Caco-2 (cell line): ENCODE data around the gene ALK. TPM values are rescaled to one million over a fixed set of nuclear protein-coding genes. Genes with fewer than 3 reads are reported as not detected.

ENCODE experiments used
- BruUV-seq: library from RNA; stranded (reverse); fragments of 400-500 nt; replicated peaks from 2 replicates; lab custom pipeline; 2021; lab: Mats Ljungman, UMichigan
- CTCF ChIA-PET: fragments of 300-600 bp; sonication (Branson Sonifier 250); formaldehyde crosslinking; loops from one replicate; lab custom pipeline; 2022; ENCODE audit warnings: antibody characterized with exemption; lab: Charles Lee
- POLR2A ChIA-PET: fragments of 300-600 bp; sonication (Branson Sonifier 250); formaldehyde crosslinking; loops from one replicate; lab custom pipeline; 2022; ENCODE audit warnings: antibody characterized with exemption; lab: Charles Lee
- DNase-seq, 2 experiments: peaks; one replicate each; pipeline versions ENCODE4 v3.0.0 to v3.0.0-alpha.2; 2020 to 2022
- H3K27me3 ChIP-seq: replicated peaks from 2 replicates; pipeline ENCODE4 v1.6.0; 2011; ENCODE audit warnings: low read length; ENCODE audit not compliant: control insufficient read depth, insufficient read depth
- H3K36me3 ChIP-seq: 2 replicates; pipeline ENCODE4 v1.5.1; 2011; ENCODE audit warnings: low read length; ENCODE audit not compliant: control insufficient read depth, insufficient read depth
- H3K4me1 ChIP-seq: fragments of 250-450 bp; sonication (Bioruptor Pico); 2 replicates; pipeline ENCODE4 v1.5.1; 2020; ENCODE audit warnings: mild to moderate bottlenecking
- H3K4me3 ChIP-seq: 2 replicates; pipeline ENCODE4 v1.5.1; 2011; ENCODE audit warnings: low read depth, mild to moderate bottlenecking, control low read depth, low read length
- H3K9me3 ChIP-seq: fragments of 250-450 bp; sonication (Bioruptor Pico); 2 replicates; pipeline ENCODE4 v1.5.1; 2020; ENCODE audit warnings: mild to moderate bottlenecking, moderate library complexity
- H3K27ac Mint-ChIP-seq: one replicate; pipeline ENCODE4 v1.8.0; 2022; ENCODE audit warnings: mixed read lengths; ENCODE audit not compliant: unreplicated experiment
- H3K27me3 Mint-ChIP-seq: one replicate; pipeline ENCODE4 v1.8.0; 2022; ENCODE audit warnings: mixed read lengths; ENCODE audit not compliant: insufficient read depth, unreplicated experiment
- H3K36me3 Mint-ChIP-seq: one replicate; pipeline ENCODE4 v1.8.0; 2022; ENCODE audit warnings: mild to moderate bottlenecking, mixed read lengths; ENCODE audit not compliant: insufficient read depth, unreplicated experiment
- H3K4me1 Mint-ChIP-seq: one replicate; pipeline ENCODE4 v1.8.0; 2022; ENCODE audit warnings: low read depth, mixed read lengths; ENCODE audit not compliant: unreplicated experiment
- H3K4me3 Mint-ChIP-seq: one replicate; pipeline ENCODE4 v1.8.0; 2022; ENCODE audit warnings: mild to moderate bottlenecking, moderate library complexity, mixed read lengths; ENCODE audit not compliant: unreplicated experiment
- H3K9me3 Mint-ChIP-seq: one replicate; pipeline ENCODE4 v1.8.0; 2022; ENCODE audit warnings: mixed read lengths; ENCODE audit not compliant: unreplicated experiment
- CTCF ChIP-seq, 2 experiments: fragments of 200-600 bp in 1 of 2; IDR thresholded peaks; 1 replicate in 1 of 2; 2 replicates in 1 of 2; pipeline versions ENCODE4 v1.5.1 to v1.8.0; 2011 to 2022; ENCODE audit warnings: antibody characterized with exemption in 1 of 2, control low read depth in 1 of 2, inconsistent platforms in 1 of 2, low read depth in 1 of 2, low read length in 1 of 2, mild to moderate bottlenecking in 1 of 2, moderate library complexity in 1 of 2; ENCODE audit not compliant: insufficient read depth in 1 of 2, severe bottlenecking in 1 of 2, unreplicated experiment in 1 of 2
- intact Hi-C: fragments of 100-400 bp; cut with micrococcal nuclease; formaldehyde crosslinking; loops from one replicate; pipeline ENCODE4 v1.10.0; 2022; ENCODE audit not compliant: unreplicated experiment
- total RNA-seq: library from RNA; stranded (reverse); gene quantifications from 2 replicates; pipeline ENCODE4 v1.2.3, GENCODE V29; 2022

The ALK gene
- total RNA-seq, 1 experiment from 2014 or later = 0.11 TPM

DNA sequence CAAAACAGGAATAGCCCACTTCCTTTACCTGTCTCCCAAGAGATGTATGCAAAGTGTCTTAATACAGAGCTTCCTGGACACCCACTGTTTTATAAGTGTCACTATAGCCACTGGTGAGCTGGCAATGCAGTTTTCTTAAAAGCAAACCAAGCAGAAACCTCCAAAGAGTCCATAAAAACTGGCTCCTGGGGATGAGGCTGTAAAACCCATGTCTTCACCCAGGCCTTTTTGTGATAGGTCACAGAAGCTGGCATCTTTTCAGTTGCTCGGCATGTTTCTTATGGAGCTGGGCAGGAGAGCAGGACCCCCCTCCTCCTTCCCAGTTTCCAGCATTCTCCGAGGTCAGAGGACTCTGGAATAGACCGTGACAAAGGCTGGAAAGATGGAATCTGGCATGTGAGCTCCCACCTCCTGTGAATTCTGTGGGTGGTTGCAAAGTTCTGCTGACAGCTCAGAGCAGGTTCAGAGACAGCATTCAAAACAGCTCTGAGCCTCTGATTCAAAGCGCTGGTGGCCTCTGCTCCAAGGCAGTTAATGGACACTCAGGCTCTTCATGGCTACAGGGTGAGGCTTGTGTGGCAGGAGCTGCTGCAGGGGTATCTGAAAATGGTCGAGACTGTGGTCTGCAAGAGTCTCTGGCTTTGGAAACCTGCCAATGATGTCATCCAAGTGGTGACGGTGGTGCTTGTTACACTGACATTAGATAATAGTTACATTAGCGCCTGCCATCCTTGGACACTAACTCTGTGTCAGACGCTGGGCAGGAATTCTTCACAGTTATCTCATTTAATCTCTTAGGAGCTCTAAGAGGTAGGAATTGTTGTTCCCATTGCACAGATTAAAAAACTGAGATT lies 522.8 kb downstream of the ALK start:
- no TSS peak for BruUV-seq
- intact Hi-C loops = no loop called here
- Mint-ChIP-seq H3K9me3 (no peaks in the 10 kb centered on the region), H3K36me3 (no peaks in the 10 kb centered on the region), H3K4me1 (no peaks in the 10 kb centered on the region), H3K27ac (no peak overlapping the region), H3K4me3 (no peak overlapping the region), H3K27me3 (peaks cover 9% of the 10 kb centered on the region)
- no peaks in the 10 kb centered on the region for H3K4me1 ChIP-seq
- H3K9me3 ChIP-seq = no peaks in the 10 kb centered on the region
- no peaks in the 10 kb centered on the region for H3K36me3 ChIP-seq
- no peak for DNase-seq
- H3K27me3 ChIP-seq = peaks cover 1% of the 10 kb centered on the region; the same call in 1 of the 2 replicates
- POLR2A ChIA-PET = no interaction called here
- no peak overlapping the region for H3K4me3 ChIP-seq
- TF ChIP-seq CTCF (IDR thresholded peaks at IDR 0.05; ENCODE audit: insufficient read depth in 1 of 2, low read depth in 1 of 2, low read length in 1 of 2, severe bottlenecking in 1 of 2, unreplicated experiment in 1 of 2) = no peak
- CTCF ChIA-PET = no interaction called here

GRCh38 chr2:29397713-29398112 lies 523.7 kb downstream of the ALK start:
- BruUV-seq = no TSS peak
- Mint-ChIP-seq H3K27ac (no peak overlapping the region), H3K27me3 (peaks cover 15% of the 10 kb centered on the region), H3K4me3 (no peak overlapping the region), H3K4me1 (no peaks in the 10 kb centered on the region), H3K9me3 (no peaks in the 10 kb centered on the region), H3K36me3 (no peaks in the 10 kb centered on the region)
- no peak for DNase-seq
- no peaks in the 10 kb centered on the region for H3K36me3 ChIP-seq
- intact Hi-C loops = no loop called here
- no peaks in the 10 kb centered on the region for H3K4me1 ChIP-seq
- H3K27me3 ChIP-seq = peaks cover 1% of the 10 kb centered on the region; the same call in 1 of the 2 replicates
- TF ChIP-seq CTCF (IDR thresholded peaks at IDR 0.05; ENCODE audit: insufficient read depth in 1 of 2, low read depth in 1 of 2, low read length in 1 of 2, severe bottlenecking in 1 of 2, unreplicated experiment in 1 of 2) = no peak
- POLR2A ChIA-PET = no interaction called here
- H3K9me3 ChIP-seq = no peaks in the 10 kb centered on the region
- CTCF ChIA-PET = no interaction called here
- H3K4me3 ChIP-seq = no peak overlapping the region

DNA sequence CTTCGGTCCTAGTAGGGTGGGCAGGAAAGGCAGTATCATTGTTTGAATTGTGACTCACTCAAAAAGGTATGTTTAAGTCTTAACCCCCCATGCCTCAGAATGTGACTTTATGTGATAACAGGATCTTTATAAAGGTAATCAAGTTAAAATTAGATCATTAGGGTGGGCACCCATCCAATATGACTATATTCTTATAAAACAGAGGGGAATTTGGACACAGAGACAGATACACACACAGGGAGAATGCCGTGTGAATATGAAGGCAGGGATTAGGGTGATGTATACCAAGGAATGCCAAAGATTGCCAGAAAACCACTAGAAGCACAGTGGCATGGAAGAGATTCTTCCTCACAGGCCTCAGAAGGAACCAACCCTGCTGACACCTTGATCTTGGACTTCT lies 524.3 kb downstream of the ALK start:
- no TSS peak for BruUV-seq
- Histone ChIP-seq H3K36me3 (no peaks in the 10 kb centered on the region), H3K4me1 (no peaks in the 10 kb centered on the region), H3K27me3 (peaks cover 1% of the 10 kb centered on the region; the same call in 1 of the 2 replicates), H3K4me3 (no peak overlapping the region), H3K9me3 (no peaks in the 10 kb centered on the region)
- DNase-seq = no peak
- no peak overlapping the region for H3K27ac Mint-ChIP-seq
- no peak overlapping the region for H3K4me3 Mint-ChIP-seq
- ChIA-PET POLR2A (no interaction called here), CTCF (no interaction called here)
- no peaks in the 10 kb centered on the region for H3K36me3 Mint-ChIP-seq
- peaks cover 15% of the 10 kb centered on the region for H3K27me3 Mint-ChIP-seq
- H3K4me1 Mint-ChIP-seq = no peaks in the 10 kb centered on the region
- intact Hi-C loops = no loop called here
- no peak for TF ChIP-seq CTCF (IDR thresholded peaks at IDR 0.05; ENCODE audit: insufficient read depth in 1 of 2, low read depth in 1 of 2, low read length in 1 of 2, severe bottlenecking in 1 of 2, unreplicated experiment in 1 of 2)
- no peaks in the 10 kb centered on the region for H3K9me3 Mint-ChIP-seq
